ENCODE results near the gene NOL12.

- peak in 2 of 3 experiments; percentile 51 to 54; a peak in 5 of 6 replicates for TF ChIP-seq CTCF (IDR thresholded peaks at IDR 0.05 in 2 of 3, conservative IDR thresholded peaks at IDR 0.05 in 1 of 3; ENCODE audit: borderline replicate concordance in 1 of 3, insufficient read depth in 1 of 3, low read depth in 2 of 3, low read length in 2 of 3)
- no peak for TF ChIP-seq JUND (IDR thresholded peaks at IDR 0.05)
- TF ChIP-seq POLR2A (IDR thresholded peaks at IDR 0.05; ENCODE audit: borderline replicate concordance, extremely low read depth, insufficient read depth, insufficient read length) = no peak
Observed at GRCh38 chr22:37734964-37735451, 48.9 kb downstream of the NOL12 start.

Measured in HCT116 (cell line).